Measurements from ENCODE around the gene NFIX.

GRCh38 chr19:13001166-13001501 lies 5.9 kb downstream of the NFIX start:
- TF ChIP-seq CTCF (IDR thresholded peaks at IDR 0.05; ENCODE audit: low read depth, low read length), result no peak
- no peak for TF ChIP-seq EZH2phosphoT487 (IDR thresholded peaks at IDR 0.05; ENCODE audit: low read depth)

Measured in OCI-LY3 (cell line).